HepG2 (cell line): ENCODE data around the gene GALK2. TPM values are rescaled to one million over a fixed set of nuclear protein-coding genes. Genes with fewer than 3 reads are reported as not detected.

Experiments used
- ATAC-seq: fragments of 200-7000 bp; cut with Tn5 transposase; 3 replicates; pipeline ENCODE4 v1.9.1; 2020; ENCODE audit warnings: mild to moderate bottlenecking, moderate library complexity
- BruUV-seq: library from RNA; stranded (reverse); fragments of 400-500 nt; replicated peaks from 2 replicates; lab custom pipeline; 2021; lab: Mats Ljungman, UMichigan
- CTCF ChIA-PET: fragments of 300-600 bp; formaldehyde crosslinking; extraction: SDS; loops from one replicate; lab custom pipeline; 2021; ENCODE audit warnings: low total read pairs, inconsistent platforms, low intra/inter-chr PET ratio; lab: Yijun Ruan, JAX
- POLR2A ChIA-PET: fragments of 350-600 bp; sonication (Branson Sonifier 250); formaldehyde crosslinking; loops from one replicate; lab custom pipeline; 2020; ENCODE audit warnings: antibody characterized with exemption, inconsistent platforms; lab: Yijun Ruan, JAX
- DNase-seq: peaks from one replicate; pipeline ENCODE4 v3.0.0-alpha.2; 2015; ENCODE audit warnings: low spot score
- FAIRE-seq: peaks from 3 replicates; lab custom pipeline; 2011; peaks lifted over from hg19 to GRCh38; lab: Jason Lieb, UNC
- H2AFZ ChIP-seq: one replicate; pipeline ENCODE4 v1.6.1; 2011; ENCODE audit warnings: low read length, inconsistent platforms
- H3K27ac ChIP-seq: fragments of 300-600 bp; 3 replicates; pipeline ENCODE4 v1.8.0; 2011; ENCODE audit warnings: mixed run types, mild to moderate bottlenecking, mixed read lengths, low read length, inconsistent platforms; ENCODE audit not compliant: insufficient read depth; ENCODE audit errors: extremely low read length
- H3K27me3 ChIP-seq, 2 experiments: fragments of 200-600 bp in 1 of 2; 2 replicates in 1 of 2; 3 replicates in 1 of 2; pipeline versions ENCODE4 v1.6.0 to v1.8.0; 2011; ENCODE audit warnings: low read length in 2 of 2, mild to moderate bottlenecking in 2 of 2, moderate library complexity in 2 of 2, inconsistent platforms in 1 of 2; ENCODE audit not compliant: insufficient read depth in 2 of 2, control insufficient read depth in 1 of 2
- H3K36me3 ChIP-seq, 2 experiments: fragments of 200-600 bp in 1 of 2; replicated peaks in 1 of 2; 2 replicates in 1 of 2; 3 replicates in 1 of 2; pipeline versions ENCODE4 v1.5.1 to v1.8.0; 2011; ENCODE audit warnings: low read length in 2 of 2, inconsistent platforms in 1 of 2; ENCODE audit not compliant: insufficient read depth in 2 of 2, control insufficient read depth in 1 of 2
- H3K4me1 ChIP-seq: 2 replicates; pipeline ENCODE4 v1.5.1; 2012; ENCODE audit warnings: low read length, inconsistent platforms; ENCODE audit not compliant: insufficient read depth
- H3K4me2 ChIP-seq: 2 replicates; pipeline ENCODE4 v1.6.0; 2011; ENCODE audit warnings: low read depth, low read length, inconsistent platforms
- H3K4me3 ChIP-seq, 3 experiments: fragments of 200-600 bp in 1 of 3; sonication (generic), shearing (Covaris generic) in 1 of 3; replicated peaks in 1 of 3; 2 replicates each; pipeline ENCODE4 v1.5.1; 2011 to 2016; ENCODE audit warnings: low read length in 3 of 3, inconsistent platforms in 2 of 3, low read depth in 2 of 3, mild to moderate bottlenecking in 2 of 3, control low read depth in 1 of 3, mixed read lengths in 1 of 3; ENCODE audit not compliant: insufficient read depth in 1 of 3
- H3K79me2 ChIP-seq: one replicate; pipeline ENCODE4 v1.6.1; 2011; ENCODE audit warnings: low read length, inconsistent platforms; ENCODE audit not compliant: insufficient read depth
- H3K9ac ChIP-seq: 2 replicates; pipeline ENCODE4 v1.6.0; 2011; ENCODE audit warnings: mild to moderate bottlenecking, low read depth, low read length, inconsistent platforms; ENCODE audit not compliant: insufficient read depth
- H3K9me3 ChIP-seq: 2 replicates; pipeline ENCODE4 v1.5.1; 2012; ENCODE audit warnings: mild to moderate bottlenecking, low read length
- H4K20me1 ChIP-seq: 2 replicates; pipeline ENCODE4 v1.6.0; 2011; ENCODE audit warnings: inconsistent platforms, mild to moderate bottlenecking, low read length, moderate library complexity; ENCODE audit not compliant: insufficient read depth
- AKAP8 ChIP-seq: sonication (generic); formaldehyde crosslinking; IDR thresholded peaks from 2 replicates; pipeline ENCODE4 v1.5.1; 2020; ENCODE audit warnings: mild to moderate bottlenecking, missing genetic modification reagents
- ATAD3A ChIP-seq: sonication (generic); formaldehyde crosslinking; IDR thresholded peaks from 2 replicates; pipeline ENCODE4 v1.4.0; 2020; ENCODE audit warnings: missing genetic modification reagents
- CC2D1A ChIP-seq: sonication (generic); formaldehyde crosslinking; IDR thresholded peaks from 2 replicates; pipeline ENCODE4 v1.8.1; 2023; ENCODE audit warnings: mild to moderate bottlenecking, missing genetic modification reagents
- HNRNPK ChIP-seq: fragments of 200-400 bp; formaldehyde crosslinking; IDR thresholded peaks from 2 replicates; pipeline ENCODE4 v1.6.1; 2018; ENCODE audit warnings: low read length, low read depth, moderate library complexity, mild to moderate bottlenecking; ENCODE audit not compliant: poor library complexity, severe bottlenecking
- HOXD1 ChIP-seq: sonication (generic); formaldehyde crosslinking; IDR thresholded peaks from 2 replicates; pipeline ENCODE4 v1.5.0; 2020; ENCODE audit warnings: missing genetic modification reagents
- SETDB1 ChIP-seq: sonication (generic); formaldehyde crosslinking; IDR thresholded peaks from 2 replicates; pipeline ENCODE4 v1.5.1; 2020; ENCODE audit warnings: missing genetic modification reagents, mild to moderate bottlenecking, borderline replicate concordance
- SMARCE1 ChIP-seq: fragments of 450-650 bp; IDR thresholded peaks from 2 replicates; pipeline ENCODE4 v1.6.1; 2017; ENCODE audit warnings: borderline replicate concordance
- ZNF331 ChIP-seq: sonication (generic); formaldehyde crosslinking; IDR thresholded peaks from 2 replicates; pipeline ENCODE4 v1.4.0; 2020; ENCODE audit warnings: missing genetic modification reagents
- ZNF563 ChIP-seq: sonication (generic); formaldehyde crosslinking; IDR thresholded peaks from 2 replicates; pipeline ENCODE4 v1.8.0; 2022; ENCODE audit warnings: mild to moderate bottlenecking, moderate library complexity, missing genetic modification reagents
- ZNF781 ChIP-seq: sonication (generic); formaldehyde crosslinking; IDR thresholded peaks from 2 replicates; pipeline ENCODE4 v1.5.1; 2020; ENCODE audit warnings: borderline replicate concordance, mild to moderate bottlenecking, missing genetic modification reagents; ENCODE audit errors: not compliant biosample characterization
- ZNF816 ChIP-seq: sonication (generic); formaldehyde crosslinking; IDR thresholded peaks from 2 replicates; pipeline ENCODE4 v1.8.0; 2022; ENCODE audit warnings: missing genetic modification reagents, mild to moderate bottlenecking, borderline replicate concordance
- WGBS: methylation state at CpG from one replicate; pipeline ENCODE4 v1.1.6; 2017; ENCODE audit warnings: low lambda C conversion rate; 5-methylcytosine and 5-hydroxymethylcytosine counted together
- in situ Hi-C: cut with HindIII; loops from 2 replicates; pipeline ENCODE4 v1.10.0; 2017; ENCODE audit warnings: low pct_unique_long_range_greater_than_20kb; ENCODE audit not compliant: extremely low pct_ligation_motif_present
- intact Hi-C: fragments of 100-400 bp; cut with micrococcal nuclease; formaldehyde crosslinking; loops from one replicate; pipeline ENCODE4 v1.10.0; 2022; ENCODE audit not compliant: unreplicated experiment
- polyA plus RNA-seq, 8 experiments: library from polyadenylated mRNA; depleted of rRNA in 3 of 8; stranded (reverse) in 7 of 8; unstranded in 1 of 8; fragments of >200 nt; fragmentation: Illumina TruSeq in 4 of 8; extraction: Trizol in 4 of 8; gene quantifications; 2 replicates each; pipeline versions ENCODE4 v1.2.1 to v1.2.3, GENCODE V29; 2011 to 2016; ENCODE audit warnings: low read depth in 4 of 8, missing spikeins in 1 of 8, mixed read lengths in 1 of 8; ENCODE audit not compliant: insufficient read depth in 1 of 8
- total RNA-seq, 5 experiments: library from RNA; depleted of rRNA; stranded (reverse); fragments of >200 nt; fragmentation: Illumina TruSeq; extraction: Trizol; gene quantifications; 2 replicates each; pipeline ENCODE4 v1.2.3, GENCODE V29; 2016; ENCODE audit warnings: low read depth in 1 of 5
- TF ChIP-seq, protein P1 (sequence below): sonication (generic); formaldehyde crosslinking; IDR thresholded peaks from 2 replicates; pipeline ENCODE4 v1.8.0; 2022; ENCODE audit warnings: mild to moderate bottlenecking, missing genetic modification reagents, moderate library complexity
- TF ChIP-seq, protein P2 (sequence below): sonication (generic); formaldehyde crosslinking; IDR thresholded peaks from 2 replicates; pipeline ENCODE4 v1.5.0; 2020; ENCODE audit warnings: mild to moderate bottlenecking, missing genetic modification reagents, borderline replicate concordance
- TF ChIP-seq, protein P3 (sequence below): sonication (generic); formaldehyde crosslinking; IDR thresholded peaks from 2 replicates; pipeline ENCODE4 v1.4.0; 2020; ENCODE audit warnings: missing genetic modification reagents, mild to moderate bottlenecking, borderline replicate concordance

GALK2 gene
- total and polyA plus RNA-seq, 2 of the 13 experiments (the other 11 are each of a cell fraction or from before 2014, with no cell fraction given) = 17.6 to 32.8 TPM

DNA sequence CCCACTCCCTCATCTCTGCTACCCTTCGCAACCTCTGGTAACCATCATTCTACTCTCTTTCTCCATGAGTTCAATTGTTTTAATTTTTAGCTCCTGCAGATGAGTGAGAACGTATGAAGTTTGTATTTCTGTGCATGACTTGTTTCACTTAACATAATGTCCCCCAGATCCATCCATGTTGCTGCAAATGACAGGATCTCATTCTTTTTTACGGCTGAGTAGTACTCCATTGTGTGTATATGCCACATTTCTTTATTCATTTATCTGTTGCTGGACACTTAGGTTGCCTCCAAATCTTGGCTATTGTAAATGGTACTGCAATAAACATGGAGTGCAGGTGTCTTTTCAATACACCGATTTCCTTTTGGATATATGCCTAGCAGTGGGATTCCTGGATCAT is 12.1 kb downstream of the GALK2 start:
- POLR2A ChIA-PET = no interaction called here
- Histone ChIP-seq H3K36me3 (no peaks in the 10 kb centered on the region), H3K9me3 (no peaks in the 10 kb centered on the region), H3K4me3 (no peak overlapping the region), H3K79me2 (no peaks in the 10 kb centered on the region), H4K20me1 (no peaks in the 10 kb centered on the region), H3K4me1 (no peaks in the 10 kb centered on the region), H2AFZ (no peak overlapping the region), H3K9ac (no peak overlapping the region), H3K27me3 (no peaks in the 10 kb centered on the region), H3K27ac (no peak overlapping the region), H3K4me2 (no peak overlapping the region)
- intact Hi-C loops = no loop called here
- no peak for FAIRE-seq
- no peak for TF ChIP-seq CC2D1A (CRISPR knock-in tag)
- TF ChIP-seq ZNF563 (CRISPR knock-in tag) = no peak
- TF ChIP-seq, protein P1, sequence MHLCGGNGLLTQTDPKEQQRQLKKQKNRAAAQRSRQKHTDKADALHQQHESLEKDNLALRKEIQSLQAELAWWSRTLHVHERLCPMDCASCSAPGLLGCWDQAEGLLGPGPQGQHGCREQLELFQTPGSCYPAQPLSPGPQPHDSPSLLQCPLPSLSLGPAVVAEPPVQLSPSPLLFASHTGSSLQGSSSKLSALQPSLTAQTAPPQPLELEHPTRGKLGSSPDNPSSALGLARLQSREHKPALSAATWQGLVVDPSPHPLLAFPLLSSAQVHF (CRISPR knock-in tag) = no peak
- TF ChIP-seq ZNF781 (CRISPR knock-in tag) = no peak
- no peak for TF ChIP-seq HNRNPK
- TF ChIP-seq ATAD3A = no peak
- no peak for TF ChIP-seq SETDB1 (CRISPR knock-in tag)
- TF ChIP-seq, protein P2, sequence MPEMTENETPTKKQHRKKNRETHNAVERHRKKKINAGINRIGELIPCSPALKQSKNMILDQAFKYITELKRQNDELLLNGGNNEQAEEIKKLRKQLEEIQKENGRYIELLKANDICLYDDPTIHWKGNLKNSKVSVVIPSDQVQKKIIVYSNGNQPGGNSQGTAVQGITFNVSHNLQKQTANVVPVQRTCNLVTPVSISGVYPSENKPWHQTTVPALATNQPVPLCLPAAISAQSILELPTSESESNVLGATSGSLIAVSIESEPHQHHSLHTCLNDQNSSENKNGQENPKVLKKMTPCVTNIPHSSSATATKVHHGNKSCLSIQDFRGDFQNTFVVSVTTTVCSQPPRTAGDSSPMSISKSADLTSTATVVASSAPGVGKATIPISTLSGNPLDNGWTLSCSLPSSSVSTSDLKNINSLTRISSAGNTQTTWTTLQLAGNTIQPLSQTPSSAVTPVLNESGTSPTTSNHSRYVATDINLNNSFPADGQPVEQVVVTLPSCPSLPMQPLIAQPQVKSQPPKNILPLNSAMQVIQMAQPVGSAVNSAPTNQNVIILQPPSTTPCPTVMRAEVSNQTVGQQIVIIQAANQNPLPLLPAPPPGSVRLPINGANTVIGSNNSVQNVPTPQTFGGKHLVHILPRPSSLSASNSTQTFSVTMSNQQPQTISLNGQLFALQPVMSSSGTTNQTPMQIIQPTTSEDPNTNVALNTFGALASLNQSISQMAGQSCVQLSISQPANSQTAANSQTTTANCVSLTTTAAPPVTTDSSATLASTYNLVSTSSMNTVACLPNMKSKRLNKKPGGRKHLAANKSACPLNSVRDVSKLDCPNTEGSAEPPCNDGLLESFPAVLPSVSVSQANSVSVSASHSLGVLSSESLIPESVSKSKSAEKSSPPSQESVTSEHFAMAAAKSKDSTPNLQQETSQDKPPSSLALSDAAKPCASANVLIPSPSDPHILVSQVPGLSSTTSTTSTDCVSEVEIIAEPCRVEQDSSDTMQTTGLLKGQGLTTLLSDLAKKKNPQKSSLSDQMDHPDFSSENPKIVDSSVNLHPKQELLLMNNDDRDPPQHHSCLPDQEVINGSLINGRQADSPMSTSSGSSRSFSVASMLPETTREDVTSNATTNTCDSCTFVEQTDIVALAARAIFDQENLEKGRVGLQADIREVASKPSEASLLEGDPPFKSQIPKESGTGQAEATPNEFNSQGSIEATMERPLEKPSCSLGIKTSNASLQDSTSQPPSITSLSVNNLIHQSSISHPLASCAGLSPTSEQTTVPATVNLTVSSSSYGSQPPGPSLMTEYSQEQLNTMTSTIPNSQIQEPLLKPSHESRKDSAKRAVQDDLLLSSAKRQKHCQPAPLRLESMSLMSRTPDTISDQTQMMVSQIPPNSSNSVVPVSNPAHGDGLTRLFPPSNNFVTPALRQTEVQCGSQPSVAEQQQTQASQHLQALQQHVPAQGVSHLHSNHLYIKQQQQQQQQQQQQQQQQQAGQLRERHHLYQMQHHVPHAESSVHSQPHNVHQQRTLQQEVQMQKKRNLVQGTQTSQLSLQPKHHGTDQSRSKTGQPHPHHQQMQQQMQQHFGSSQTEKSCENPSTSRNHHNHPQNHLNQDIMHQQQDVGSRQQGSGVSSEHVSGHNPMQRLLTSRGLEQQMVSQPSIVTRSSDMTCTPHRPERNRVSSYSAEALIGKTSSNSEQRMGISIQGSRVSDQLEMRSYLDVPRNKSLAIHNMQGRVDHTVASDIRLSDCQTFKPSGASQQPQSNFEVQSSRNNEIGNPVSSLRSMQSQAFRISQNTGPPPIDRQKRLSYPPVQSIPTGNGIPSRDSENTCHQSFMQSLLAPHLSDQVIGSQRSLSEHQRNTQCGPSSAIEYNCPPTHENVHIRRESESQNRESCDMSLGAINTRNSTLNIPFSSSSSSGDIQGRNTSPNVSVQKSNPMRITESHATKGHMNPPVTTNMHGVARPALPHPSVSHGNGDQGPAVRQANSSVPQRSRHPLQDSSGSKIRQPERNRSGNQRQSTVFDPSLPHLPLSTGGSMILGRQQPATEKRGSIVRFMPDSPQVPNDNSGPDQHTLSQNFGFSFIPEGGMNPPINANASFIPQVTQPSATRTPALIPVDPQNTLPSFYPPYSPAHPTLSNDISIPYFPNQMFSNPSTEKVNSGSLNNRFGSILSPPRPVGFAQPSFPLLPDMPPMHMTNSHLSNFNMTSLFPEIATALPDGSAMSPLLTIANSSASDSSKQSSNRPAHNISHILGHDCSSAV (CRISPR knock-in tag) = no peak
- TF ChIP-seq SMARCE1 = no peak
- TF ChIP-seq, protein P3, sequence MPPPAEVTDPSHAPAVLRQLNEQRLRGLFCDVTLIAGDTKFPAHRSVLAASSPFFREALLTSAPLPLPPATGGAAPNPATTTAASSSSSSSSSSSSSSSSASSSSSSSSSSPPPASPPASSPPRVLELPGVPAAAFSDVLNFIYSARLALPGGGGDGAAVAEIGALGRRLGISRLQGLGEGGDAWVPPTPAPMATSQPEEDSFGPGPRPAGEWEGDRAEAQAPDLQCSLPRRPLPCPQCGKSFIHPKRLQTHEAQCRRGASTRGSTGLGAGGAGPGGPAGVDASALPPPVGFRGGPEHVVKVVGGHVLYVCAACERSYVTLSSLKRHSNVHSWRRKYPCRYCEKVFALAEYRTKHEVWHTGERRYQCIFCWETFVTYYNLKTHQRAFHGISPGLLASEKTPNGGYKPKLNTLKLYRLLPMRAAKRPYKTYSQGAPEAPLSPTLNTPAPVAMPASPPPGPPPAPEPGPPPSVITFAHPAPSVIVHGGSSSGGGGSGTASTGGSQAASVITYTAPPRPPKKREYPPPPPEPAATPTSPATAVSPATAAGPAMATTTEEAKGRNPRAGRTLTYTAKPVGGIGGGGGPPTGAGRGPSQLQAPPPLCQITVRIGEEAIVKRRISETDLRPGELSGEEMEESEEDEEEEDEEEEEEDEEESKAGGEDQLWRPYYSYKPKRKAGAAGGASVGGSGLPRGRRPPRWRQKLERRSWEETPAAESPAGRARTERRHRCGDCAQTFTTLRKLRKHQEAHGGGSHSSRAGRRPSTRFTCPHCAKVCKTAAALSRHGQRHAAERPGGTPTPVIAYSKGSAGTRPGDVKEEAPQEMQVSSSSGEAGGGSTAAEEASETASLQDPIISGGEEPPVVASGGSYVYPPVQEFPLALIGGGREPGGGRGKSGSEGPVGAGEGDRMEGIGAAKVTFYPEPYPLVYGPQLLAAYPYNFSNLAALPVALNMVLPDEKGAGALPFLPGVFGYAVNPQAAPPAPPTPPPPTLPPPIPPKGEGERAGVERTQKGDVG = no peak
- TF ChIP-seq AKAP8 (CRISPR knock-in tag) = no peak
- TF ChIP-seq HOXD1 (CRISPR knock-in tag) = no peak
- no peak for TF ChIP-seq ZNF331 (CRISPR knock-in tag)
- TF ChIP-seq ZNF816 (CRISPR knock-in tag) = no peak
- in situ Hi-C loops = no loop called here
- no peak for DNase-seq
- WGBS = 96% methylated on average over 4 of the region's 4 CpGs
- ATAC-seq = no peak
- BruUV-seq = no TSS peak
- CTCF ChIA-PET = no interaction called here
